ENCODE measurements around the gene MACROD2.

DNA sequence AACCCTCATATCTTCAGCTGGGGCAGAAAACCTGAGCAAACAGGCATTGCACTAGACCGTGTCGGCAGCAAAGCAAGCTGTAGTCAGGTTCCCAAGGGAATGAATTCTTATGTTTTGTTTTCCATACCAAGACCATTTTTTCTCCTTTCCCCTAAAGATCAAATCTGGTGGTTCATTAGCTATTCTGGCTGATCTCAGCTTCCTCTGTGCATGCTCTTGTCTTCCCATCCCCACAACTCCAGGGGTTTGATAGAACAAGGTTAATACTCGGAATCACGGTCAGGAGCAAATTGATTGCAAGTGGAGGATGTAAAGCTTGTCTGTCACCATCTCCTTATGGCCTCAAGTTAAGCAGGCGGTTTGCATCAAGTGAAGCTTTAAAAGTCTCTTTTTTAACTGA is 1799.1 kb downstream of the MACROD2 start:
- TF ChIP-seq TAF1 (IDR thresholded peaks at IDR 0.05; ENCODE audit: low read depth, low read length) (no peak), POLR2A (IDR thresholded peaks at IDR 0.05; ENCODE audit: low read depth, low read length) (no peak)
